Thoracic aorta (tissue), 2 donors: ENCODE measurements around the gene MAGEA12. TPM values are rescaled to one million over a fixed set of nuclear protein-coding genes. Genes with fewer than 3 reads are reported as not detected.
"Not testable (repeated sequence)": the region's sequence is repeated elsewhere in the genome, so short reads cannot be mapped to it uniquely, and the experiment has no call there.

ENCODE experiments used
- ATAC-seq: fragments of 150-250 bp; one replicate; pipeline ENCODE4 v1.8.0; 2017; ENCODE audit warnings: low read depth; ENCODE audit not compliant: insufficient number of reproducible peaks, low FRiP score
- DNase-seq: peaks from one replicate; pipeline ENCODE4 v3.0.0-alpha.2; 2020; ENCODE audit warnings: low spot score
- H3K27ac ChIP-seq, 2 donors: fragments of 200-600 bp; sonication (generic); 1 replicate in 1 of 2; 2 replicates in 1 of 2; pipeline ENCODE4 v1.5.1; 2016; ENCODE audit warnings: mild to moderate bottlenecking in 2 of 2, moderate library complexity in 2 of 2
- H3K27me3 ChIP-seq: fragments of 200-600 bp; sonication (generic); replicated peaks from 2 replicates; pipeline ENCODE4 v1.6.0; 2016; ENCODE audit warnings: mild to moderate bottlenecking; ENCODE audit not compliant: insufficient read depth
- H3K36me3 ChIP-seq: fragments of 200-600 bp; sonication (generic); one replicate; pipeline ENCODE4 v1.5.1; 2016
- H3K4me1 ChIP-seq, 2 donors: fragments of 200-600 bp; sonication (generic); 1 replicate in 1 of 2; 2 replicates in 1 of 2; pipeline versions ENCODE4 v1.5.1 to v1.6.0; 2016; ENCODE audit warnings: low read depth in 2 of 2, mild to moderate bottlenecking in 1 of 2; ENCODE audit not compliant: control insufficient read depth in 1 of 2
- H3K4me3 ChIP-seq: fragments of 200-600 bp; sonication (generic); 2 replicates; pipeline ENCODE4 v1.5.1; 2016; ENCODE audit warnings: mild to moderate bottlenecking
- H3K9me3 ChIP-seq: fragments of 200-600 bp; sonication (generic); 2 replicates; pipeline ENCODE4 v1.5.1; 2016
- CTCF ChIP-seq: fragments of 200-600 bp; sonication (generic); IDR thresholded peaks from one replicate; pipeline ENCODE4 v1.5.1; 2019; ENCODE audit warnings: antibody characterized with exemption
- total RNA-seq, 2 donors: library from RNA; depleted of rRNA; stranded (reverse); fragments of >200 nt; gene quantifications; one replicate each; pipeline versions ENCODE4 v1.1.0 to v1.2.3, GENCODE V29; 2016

Gene MAGEA12
- total RNA-seq: not detected

- TF ChIP-seq CTCF: no peak
- H3K27me3 ChIP-seq: no peaks in the 10 kb centered on the region
- no peak within 1 kb of the TSS for H3K27ac ChIP-seq
- DNase-seq (no peak), ATAC-seq (no peak)
- H3K9me3 ChIP-seq: no peaks in the 10 kb centered on the region
- no peaks in the 10 kb centered on the region for H3K4me1 ChIP-seq
- no peaks in the 10 kb centered on the region for H3K36me3 ChIP-seq
- no peak within 1 kb of the TSS for H3K4me3 ChIP-seq
Observed at GRCh38 chrX:152733261-152733975, at the start of gene MAGEA12, which contains the start of gene CSAG1. Gene MAGEA12 (plus strand): TSS chrX:152733757. CDS start chrX:152736162, 2,405 bp downstream. Gene CSAG1 (minus strand): TSS chrX:152733721. CDS start chrX:152732460, 1,261 bp downstream.

- not testable (repeated sequence) for DNase-seq, H3K9me3 ChIP-seq, H3K4me3 ChIP-seq, H3K27me3 ChIP-seq, H3K4me1 ChIP-seq, H3K27ac ChIP-seq, ATAC-seq, H3K36me3 ChIP-seq
Observed at GRCh38 chrX:152697952-152698931, 35.3 kb upstream of the MAGEA12 start, which contains the start of gene MAGEA3. Gene MAGEA3 (plus strand): TSS chrX:152698794. CDS start chrX:152700833, 2,039 bp downstream.

GRCh38 chrX:152700390-152700789 is 33.2 kb upstream of the MAGEA12 start:
- ATAC-seq, H3K27me3 ChIP-seq, H3K4me1 ChIP-seq, H3K4me3 ChIP-seq, H3K36me3 ChIP-seq, H3K9me3 ChIP-seq, DNase-seq, H3K27ac ChIP-seq: not testable (repeated sequence)

GRCh38 chrX:152706500-152706899 is 27.1 kb upstream of the MAGEA12 start:
- not testable (repeated sequence) for ATAC-seq

GRCh38 chrX:152709173-152709572 is 24.4 kb upstream of the MAGEA12 start, which contains the start of gene CSAG2:
Gene CSAG2 (minus strand): TSS chrX:152709273. CDS start chrX:152709112, 161 bp downstream.
- not testable (repeated sequence) for H3K4me1 ChIP-seq, ATAC-seq, H3K27ac ChIP-seq, H3K27me3 ChIP-seq, H3K9me3 ChIP-seq, DNase-seq, H3K36me3 ChIP-seq, H3K4me3 ChIP-seq

More at GRCh38 chrX:152706500-152706899, 27.1 kb upstream of the MAGEA12 start:
- H3K9me3 ChIP-seq, H3K27ac ChIP-seq, H3K4me1 ChIP-seq, H3K36me3 ChIP-seq, H3K27me3 ChIP-seq, H3K4me3 ChIP-seq, DNase-seq: not testable (repeated sequence)

- not testable (repeated sequence) for H3K27ac ChIP-seq, ATAC-seq, H3K4me1 ChIP-seq, H3K9me3 ChIP-seq, H3K4me3 ChIP-seq, H3K27me3 ChIP-seq, DNase-seq, H3K36me3 ChIP-seq
Observed at GRCh38 chrX:152713195-152713594, 20.4 kb upstream of the MAGEA12 start.

GRCh38 chrX:152713815-152714787 is 19.5 kb upstream of the MAGEA12 start, which contains the start of gene MAGEA2B:
Gene MAGEA2B (plus strand): TSS chrX:152714628. CDS start chrX:152717107, 2,479 bp downstream.
- not testable (repeated sequence) for DNase-seq, H3K27ac ChIP-seq, H3K27me3 ChIP-seq, H3K9me3 ChIP-seq, H3K4me3 ChIP-seq, ATAC-seq, H3K4me1 ChIP-seq, H3K36me3 ChIP-seq
